HEK293 (cell line): ENCODE results near the gene HSDL1.

ENCODE experiments used
- CTCF ChIA-PET: fragments of 350-600 bp; formaldehyde crosslinking; extraction: SDS; loops from one replicate; lab custom pipeline; 2021; ENCODE audit warnings: antibody characterized with exemption; lab: Yijun Ruan, JAX
- POLR2A ChIA-PET: fragments of 300-600 bp; formaldehyde crosslinking; extraction: SDS; loops from one replicate; lab custom pipeline; 2020; ENCODE audit warnings: antibody characterized with exemption, inconsistent platforms; lab: Yijun Ruan, JAX
- H3K27ac ChIP-seq: fragments of 200-500 bp; sonication (Bioruptor generic); 2 replicates; pipeline ENCODE4 v1.5.1; 2014; ENCODE audit warnings: low read depth, low read length, control low read depth, inconsistent platforms; ENCODE audit errors: extremely low read depth
- H3K36me3 ChIP-seq, 2 experiments: fragments of 200-500 bp in 1 of 2; sonication (Bioruptor generic) in 1 of 2; 1 replicate in 1 of 2; 2 replicates in 1 of 2; pipeline ENCODE4 v1.5.1; 2014 to 2017; ENCODE audit warnings: inconsistent platforms in 2 of 2, low read length in 2 of 2; ENCODE audit not compliant: control insufficient read depth in 2 of 2, insufficient read depth in 1 of 2
- H3K4me1 ChIP-seq: fragments of 200-500 bp; sonication (Bioruptor generic); 2 replicates; pipeline ENCODE4 v1.5.1; 2014; ENCODE audit warnings: mild to moderate bottlenecking, low read length, inconsistent platforms; ENCODE audit not compliant: control insufficient read depth, insufficient read depth
- H3K4me3 ChIP-seq: 2 replicates; pipeline ENCODE4 v1.5.1; 2011; ENCODE audit warnings: low read depth, mild to moderate bottlenecking, control low read depth, low read length, moderate library complexity
- H3K9me3 ChIP-seq: fragments of 200-500 bp; sonication (Bioruptor generic); 2 replicates; pipeline ENCODE4 v1.5.1; 2014; ENCODE audit warnings: low read depth, low read length, inconsistent platforms; ENCODE audit not compliant: control insufficient read depth, insufficient read depth
- EGR2 ChIP-seq: fragments of 450-650 bp; formaldehyde crosslinking; IDR thresholded peaks from 2 replicates; pipeline ENCODE4 v1.5.1; 2016; ENCODE audit warnings: low read depth, missing biosample characterization, missing genetic modification characterization
- KLF1 ChIP-seq: fragments of 450-650 bp; formaldehyde crosslinking; IDR thresholded peaks from 2 replicates; pipeline ENCODE4 v1.5.1; 2016; ENCODE audit warnings: missing biosample characterization, missing genetic modification characterization
- KLF9 ChIP-seq: fragments of 450-650 bp; formaldehyde crosslinking; IDR thresholded peaks from 2 replicates; pipeline ENCODE4 v1.5.1; 2016; ENCODE audit warnings: missing biosample characterization, missing genetic modification characterization, low read depth
- SALL2 ChIP-seq: fragments of 450-650 bp; formaldehyde crosslinking; IDR thresholded peaks from 2 replicates; pipeline ENCODE4 v1.5.0; 2017; ENCODE audit warnings: missing biosample characterization, mild to moderate bottlenecking, missing genetic modification characterization, borderline replicate concordance
- SCRT1 ChIP-seq: fragments of 450-650 bp; formaldehyde crosslinking; IDR thresholded peaks from 2 replicates; pipeline ENCODE4 v1.5.1; 2016; ENCODE audit warnings: missing biosample characterization, missing genetic modification characterization, borderline replicate concordance
- SETDB1 ChIP-seq: IDR thresholded peaks from one replicate; pipeline ENCODE4 v1.6.1; 2017; ENCODE audit warnings: mild to moderate bottlenecking, low read length, moderate library complexity, mixed read lengths; ENCODE audit not compliant: insufficient read length
- SP2 ChIP-seq: fragments of 450-650 bp; formaldehyde crosslinking; IDR thresholded peaks from 2 replicates; pipeline ENCODE4 v1.5.1; 2016; ENCODE audit warnings: missing biosample characterization, missing genetic modification characterization
- ZBTB8A ChIP-seq: fragments of 450-650 bp; formaldehyde crosslinking; IDR thresholded peaks from 2 replicates; pipeline ENCODE4 v1.5.1; 2016; ENCODE audit warnings: missing biosample characterization, missing genetic modification characterization
- ZNF175 ChIP-seq: fragments of 450-650 bp; formaldehyde crosslinking; IDR thresholded peaks from 2 replicates; pipeline ENCODE4 v1.5.1; 2016; ENCODE audit warnings: missing biosample characterization, missing genetic modification characterization
- ZNF514 ChIP-seq: fragments of 450-650 bp; formaldehyde crosslinking; IDR thresholded peaks from 2 replicates; pipeline ENCODE4 v1.5.1; 2016; ENCODE audit warnings: missing biosample characterization, missing genetic modification characterization
- ZNF521 ChIP-seq: fragments of 450-650 bp; formaldehyde crosslinking; IDR thresholded peaks from 2 replicates; pipeline ENCODE4 v1.5.1; 2017; ENCODE audit warnings: missing biosample characterization, mild to moderate bottlenecking, missing genetic modification characterization
- ZNF548 ChIP-seq: fragments of 450-650 bp; formaldehyde crosslinking; IDR thresholded peaks from 2 replicates; pipeline ENCODE4 v1.5.1; 2016; ENCODE audit warnings: missing biosample characterization, missing genetic modification characterization
- ZNF558 ChIP-seq: fragments of 450-650 bp; formaldehyde crosslinking; IDR thresholded peaks from 2 replicates; pipeline ENCODE4 v1.5.1; 2016; ENCODE audit warnings: missing biosample characterization, missing genetic modification characterization
- ZNF610 ChIP-seq: fragments of 450-650 bp; formaldehyde crosslinking; IDR thresholded peaks from 2 replicates; pipeline ENCODE4 v1.5.1; 2016; ENCODE audit warnings: missing biosample characterization, missing genetic modification characterization, borderline replicate concordance
- ZNF658 ChIP-seq: fragments of 450-650 bp; formaldehyde crosslinking; IDR thresholded peaks from 2 replicates; pipeline ENCODE4; 2016; ENCODE audit warnings: missing biosample characterization, missing genetic modification characterization
- ZNF670 ChIP-seq: fragments of 450-650 bp; formaldehyde crosslinking; IDR thresholded peaks from 2 replicates; pipeline ENCODE4 v1.5.1; 2016; ENCODE audit warnings: missing biosample characterization, missing genetic modification characterization, low read depth
- ZNF747 ChIP-seq: fragments of 450-650 bp; formaldehyde crosslinking; IDR thresholded peaks from 2 replicates; pipeline ENCODE4 v1.5.1; 2016; ENCODE audit warnings: missing biosample characterization, missing genetic modification characterization
- TF ChIP-seq, protein P1 (sequence below): fragments of 450-650 bp; formaldehyde crosslinking; conservative IDR thresholded peaks from 2 replicates; pipeline ENCODE4 v1.5.1; 2016; ENCODE audit warnings: low read depth, missing biosample characterization, missing genetic modification characterization
- TF ChIP-seq, protein P2 (sequence below): fragments of 450-650 bp; IDR thresholded peaks from 2 replicates; pipeline ENCODE4 v1.5.1; 2018; ENCODE audit warnings: missing biosample characterization, mild to moderate bottlenecking, missing genetic modification characterization

The HSDL1 gene

DNA sequence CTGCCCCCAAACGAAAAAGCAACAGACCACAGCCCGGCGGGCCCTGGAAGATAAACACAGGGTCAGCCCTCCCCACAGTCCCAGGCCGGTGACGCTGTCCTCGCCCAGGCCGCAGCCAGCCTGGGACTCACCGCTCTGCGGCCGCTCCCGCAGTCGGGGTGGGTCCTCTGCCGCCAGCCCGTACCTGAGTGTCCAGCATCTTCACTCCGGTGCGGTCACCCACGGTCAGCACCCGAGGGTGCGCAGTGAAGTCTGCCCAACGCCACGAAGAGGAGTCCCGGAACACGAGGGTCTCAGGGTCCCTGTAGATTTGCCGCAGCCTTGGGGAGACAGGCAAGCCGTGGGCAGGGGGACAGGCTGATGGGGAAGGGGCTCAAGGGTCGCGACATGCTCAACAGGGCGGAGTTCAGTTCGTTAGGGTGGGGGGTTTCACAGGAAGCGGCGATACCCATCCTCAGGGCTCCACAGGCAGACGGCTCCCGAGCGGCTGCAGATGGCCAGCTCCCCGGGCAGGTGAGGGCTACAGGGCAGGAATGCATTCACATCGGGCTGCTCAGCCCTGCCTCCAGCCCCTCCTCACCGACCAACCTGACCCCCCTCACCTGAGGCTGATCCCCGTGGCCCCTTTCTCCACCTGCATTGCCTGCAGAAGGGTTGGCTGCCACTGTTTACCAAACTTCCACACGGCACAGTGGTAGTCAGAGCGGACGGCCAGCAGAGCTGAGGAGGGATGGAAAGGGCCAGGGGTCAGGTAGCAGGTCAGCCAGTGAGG is 36.4 kb upstream of the HSDL1 start:
- H3K9me3 ChIP-seq = no peaks in the 10 kb centered on the region
- H3K4me3 ChIP-seq = no peak overlapping the region
- peaks cover 0 to 73% of the 10 kb centered on the region in 2 experiments; a peak in 2 of 3 replicates for H3K36me3 ChIP-seq
- H3K4me1 ChIP-seq = peaks cover 9% of the 10 kb centered on the region
- H3K27ac ChIP-seq = no peak overlapping the region
- POLR2A ChIA-PET = interaction anchor here (0.6 kb wide), 1 partner anchor 36 kb away, joined by 3 read pairs; the partner anchor contains the start of genes DNAAF1 and HSDL1
- no peak for TF ChIP-seq KLF9 (tag by site-specific recombination)
- no peak for TF ChIP-seq ZNF558 (tag by site-specific recombination)
- TF ChIP-seq ZNF514 (tag by site-specific recombination) = no peak
- no peak for TF ChIP-seq ZNF658
- TF ChIP-seq ZNF175 = no peak
- TF ChIP-seq ZNF521 (tag by site-specific recombination) = no peak
- TF ChIP-seq ZNF747 (tag by site-specific recombination) = no peak
- TF ChIP-seq, protein P1, sequence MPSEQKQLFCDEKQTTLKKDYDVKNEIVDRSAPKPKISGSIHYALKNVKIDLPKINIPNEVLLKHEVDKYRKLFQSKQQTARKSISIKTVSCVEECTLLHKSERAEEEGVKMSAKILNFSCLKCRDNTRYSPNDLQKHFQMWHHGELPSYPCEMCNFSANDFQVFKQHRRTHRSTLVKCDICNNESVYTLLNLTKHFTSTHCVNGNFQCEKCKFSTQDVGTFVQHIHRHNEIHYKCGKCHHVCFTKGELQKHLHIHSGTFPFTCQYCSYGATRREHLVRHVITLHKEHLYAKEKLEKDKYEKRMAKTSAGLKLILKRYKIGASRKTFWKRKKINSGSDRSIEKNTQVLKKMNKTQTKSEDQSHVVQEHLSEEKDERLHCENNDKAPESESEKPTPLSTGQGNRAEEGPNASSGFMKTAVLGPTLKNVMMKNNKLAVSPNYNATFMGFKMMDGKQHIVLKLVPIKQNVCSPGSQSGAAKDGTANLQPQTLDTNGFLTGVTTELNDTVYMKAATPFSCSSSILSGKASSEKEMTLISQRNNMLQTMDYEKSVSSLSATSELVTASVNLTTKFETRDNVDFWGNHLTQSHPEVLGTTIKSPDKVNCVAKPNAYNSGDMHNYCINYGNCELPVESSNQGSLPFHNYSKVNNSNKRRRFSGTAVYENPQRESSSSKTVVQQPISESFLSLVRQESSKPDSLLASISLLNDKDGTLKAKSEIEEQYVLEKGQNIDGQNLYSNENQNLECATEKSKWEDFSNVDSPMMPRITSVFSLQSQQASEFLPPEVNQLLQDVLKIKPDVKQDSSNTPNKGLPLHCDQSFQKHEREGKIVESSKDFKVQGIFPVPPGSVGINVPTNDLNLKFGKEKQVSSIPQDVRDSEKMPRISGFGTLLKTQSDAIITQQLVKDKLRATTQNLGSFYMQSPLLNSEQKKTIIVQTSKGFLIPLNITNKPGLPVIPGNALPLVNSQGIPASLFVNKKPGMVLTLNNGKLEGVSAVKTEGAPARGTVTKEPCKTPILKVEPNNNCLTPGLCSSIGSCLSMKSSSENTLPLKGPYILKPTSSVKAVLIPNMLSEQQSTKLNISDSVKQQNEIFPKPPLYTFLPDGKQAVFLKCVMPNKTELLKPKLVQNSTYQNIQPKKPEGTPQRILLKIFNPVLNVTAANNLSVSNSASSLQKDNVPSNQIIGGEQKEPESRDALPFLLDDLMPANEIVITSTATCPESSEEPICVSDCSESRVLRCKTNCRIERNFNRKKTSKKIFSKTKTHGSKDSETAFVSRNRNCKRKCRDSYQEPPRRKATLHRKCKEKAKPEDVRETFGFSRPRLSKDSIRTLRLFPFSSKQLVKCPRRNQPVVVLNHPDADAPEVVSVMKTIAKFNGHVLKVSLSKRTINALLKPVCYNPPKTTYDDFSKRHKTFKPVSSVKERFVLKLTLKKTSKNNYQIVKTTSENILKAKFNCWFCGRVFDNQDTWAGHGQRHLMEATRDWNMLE (tag by site-specific recombination) = no peak
- TF ChIP-seq ZNF610 (tag by site-specific recombination) = no peak
- no peak for TF ChIP-seq SALL2 (tag by site-specific recombination)
- TF ChIP-seq SETDB1 = no peak
- TF ChIP-seq ZBTB8A (tag by site-specific recombination) = no peak
- TF ChIP-seq ZNF548 (tag by site-specific recombination) = no peak
- no peak for TF ChIP-seq SCRT1 (tag by site-specific recombination)
- TF ChIP-seq, protein P2, sequence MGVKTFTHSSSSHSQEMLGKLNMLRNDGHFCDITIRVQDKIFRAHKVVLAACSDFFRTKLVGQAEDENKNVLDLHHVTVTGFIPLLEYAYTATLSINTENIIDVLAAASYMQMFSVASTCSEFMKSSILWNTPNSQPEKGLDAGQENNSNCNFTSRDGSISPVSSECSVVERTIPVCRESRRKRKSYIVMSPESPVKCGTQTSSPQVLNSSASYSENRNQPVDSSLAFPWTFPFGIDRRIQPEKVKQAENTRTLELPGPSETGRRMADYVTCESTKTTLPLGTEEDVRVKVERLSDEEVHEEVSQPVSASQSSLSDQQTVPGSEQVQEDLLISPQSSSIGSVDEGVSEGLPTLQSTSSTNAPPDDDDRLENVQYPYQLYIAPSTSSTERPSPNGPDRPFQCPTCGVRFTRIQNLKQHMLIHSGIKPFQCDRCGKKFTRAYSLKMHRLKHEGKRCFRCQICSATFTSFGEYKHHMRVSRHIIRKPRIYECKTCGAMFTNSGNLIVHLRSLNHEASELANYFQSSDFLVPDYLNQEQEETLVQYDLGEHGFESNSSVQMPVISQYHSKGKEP (tag by site-specific recombination) = no peak
- CTCF ChIA-PET = interaction anchor here (0.6 to 0.9 kb wide), 2 partner anchors 97 to 159 kb away, joined by 3 to 6 read pairs; no protein-coding TSS in a partner anchor

DNA sequence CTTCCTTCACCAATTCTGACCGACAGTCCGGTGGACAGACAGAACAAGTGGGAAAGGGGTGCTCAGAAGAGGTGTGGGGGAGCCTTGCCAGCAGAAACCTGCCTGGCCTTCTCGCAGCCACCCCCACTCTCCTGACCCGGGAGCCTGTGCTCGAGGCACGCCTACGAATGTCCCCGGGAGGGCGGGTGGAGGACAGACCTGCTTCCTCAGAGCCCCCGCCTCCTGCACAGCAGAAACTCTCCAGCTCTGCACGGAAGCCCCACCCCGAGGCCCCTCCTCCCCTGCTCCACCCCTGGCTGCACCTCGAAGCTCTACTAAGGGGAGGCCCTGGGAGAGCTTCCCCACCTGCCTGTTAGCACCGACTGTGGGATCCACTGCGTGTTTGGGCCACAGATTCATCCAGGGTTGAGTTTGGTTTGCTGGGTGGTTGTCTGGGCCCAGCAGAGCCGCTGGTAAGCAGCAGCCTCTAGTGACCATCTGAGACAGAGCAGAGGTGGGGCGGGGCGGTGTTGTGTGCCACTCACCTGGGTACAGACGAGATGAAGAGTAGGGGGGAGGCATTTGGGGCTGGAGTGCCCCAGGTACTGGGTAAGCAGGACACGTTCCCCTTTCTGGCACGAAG is 35.7 kb upstream of the HSDL1 start:
- Histone ChIP-seq H3K9me3 (no peaks in the 10 kb centered on the region), H3K4me3 (no peak overlapping the region), H3K36me3 (peaks cover 0 to 73% of the 10 kb centered on the region in 2 experiments; a peak in 2 of 3 replicates), H3K27ac (no peak overlapping the region), H3K4me1 (peaks cover 9% of the 10 kb centered on the region)
- CTCF ChIA-PET = interaction anchor here (0.7 kb wide), 2 partner anchors 11 to 215 kb away, joined by 4 read pairs; partner anchors contain the start of gene ADAD2
- TF ChIP-seq EGR2 (tag by site-specific recombination) (0 out of 2 replicates have a peak, but pooled peaks have one; percentile 5), SP2 (0 out of 2 replicates have a peak, but pooled peaks have one; percentile 11), ZNF670 (no peak), KLF1 (tag by site-specific recombination) (peak; percentile 65)
- POLR2A ChIA-PET = interaction anchor here (0.6 kb wide), 1 partner anchor 35 kb away, joined by 3 read pairs; the partner anchor contains the start of genes DNAAF1 and HSDL1
